ENCODE data around the gene TMEM140.

- TF ChIP-seq ZFP3 (CRISPR knock-in tag; IDR thresholded peaks at IDR 0.05) (no peak), POU6F1 (CRISPR knock-in tag; IDR thresholded peaks at IDR 0.05; ENCODE audit: borderline replicate concordance, low read depth) (no peak), PATZ1 (CRISPR knock-in tag; IDR thresholded peaks at IDR 0.05; ENCODE audit: borderline replicate concordance) (no peak), CSDC2 (CRISPR knock-in tag; IDR thresholded peaks at IDR 0.05) (no peak), ZNF70 (CRISPR knock-in tag; IDR thresholded peaks at IDR 0.05) (no peak), ARNTL (CRISPR knock-in tag; IDR thresholded peaks at IDR 0.05; ENCODE audit: borderline replicate concordance, low read depth) (no peak), RARB (CRISPR knock-in tag; IDR thresholded peaks at IDR 0.05) (no peak)
Measured at GRCh38 chr7:135211179-135211945, 63.5 kb downstream of the TMEM140 start, which contains the start of gene WDR91.
